Right atrium auricular region (tissue), 2 donors: ENCODE data around the gene AMN. TPM values are rescaled to one million over a fixed set of nuclear protein-coding genes. Genes with fewer than 3 reads are reported as not detected.
A peak's percentile ranks its signal among the peaks of the same experiment; 100 is the strongest.

Experiments used
- DNase-seq: peaks from one replicate; pipeline ENCODE4 v3.0.0-alpha.2; 2019; ENCODE audit warnings: low spot score
- H3K27ac ChIP-seq, 2 donors: fragments of 200-600 bp; sonication (generic); 1 replicate in 1 of 2; 2 replicates in 1 of 2; pipeline ENCODE4 v1.5.1; 2016 to 2019
- H3K27me3 ChIP-seq, 2 donors: fragments of 200-600 bp; sonication (generic); one replicate each; pipeline versions ENCODE4 v1.5.1 to v1.6.0; 2017 to 2019
- H3K36me3 ChIP-seq: fragments of 200-600 bp; sonication (generic); one replicate; pipeline ENCODE4 v1.5.1; 2016
- H3K4me1 ChIP-seq, 2 donors: fragments of 200-600 bp; sonication (generic); one replicate each; pipeline versions ENCODE4 v1.5.1 to v1.6.0; 2017 to 2019
- H3K4me3 ChIP-seq, 2 donors: fragments of 200-600 bp; sonication (generic); 1 replicate in 1 of 2; 2 replicates in 1 of 2; pipeline ENCODE4 v1.5.1; 2017 to 2019; ENCODE audit warnings: mild to moderate bottlenecking in 1 of 2, moderate library complexity in 1 of 2
- H3K9me3 ChIP-seq, 2 donors: fragments of 200-600 bp; sonication (generic); one replicate each; pipeline ENCODE4 v1.5.1; 2019
- CTCF ChIP-seq, 2 donors: fragments of 200-600 bp; sonication (generic); IDR thresholded peaks; one replicate each; pipeline ENCODE4 v1.5.1; 2019; ENCODE audit warnings: antibody characterized with exemption in 2 of 2
- total RNA-seq, 2 donors: library from RNA; depleted of rRNA; stranded (reverse); fragments of >200 nt; gene quantifications; one replicate each; pipeline ENCODE4 v1.1.0, GENCODE V29; 2016

Gene AMN
- total RNA-seq, 2 donors from 2014 or later, result 0.71 TPM; not detected in 1

- DNase-seq, result no peak
- Histone ChIP-seq H3K36me3 (peaks cover 11% of the 10 kb centered on the region), H3K27me3 (peaks cover 5 to 27% of the 10 kb centered on the region in 2 donors), H3K27ac (no peak overlapping the region), H3K4me3 (peak overlapping the region in 1 of 2 donors; percentile 53), H3K9me3 (no peaks in the 10 kb centered on the region), H3K4me1 (peaks cover 0 to 32% of the 10 kb centered on the region in 2 donors)
- TF ChIP-seq CTCF (IDR thresholded peaks at IDR 0.05), result no peak
Observed at GRCh38 chr14:102930753-102931579, 8.5 kb downstream of the AMN start.

- peaks cover 0 to 32% of the 10 kb centered on the region in 2 donors for H3K4me1 ChIP-seq
- TF ChIP-seq CTCF (IDR thresholded peaks at IDR 0.05), result no peak
- DNase-seq, result no peak
Observed at GRCh38 chr14:102931580-102932285, 9.3 kb downstream of the AMN start.

GRCh38 chr14:102932484-102933248, 10.2 kb downstream of the AMN start:
- no peak for TF ChIP-seq CTCF (IDR thresholded peaks at IDR 0.05)
- Histone ChIP-seq H3K27me3 (peaks cover 5 to 27% of the 10 kb centered on the region in 2 donors), H3K36me3 (peaks cover 23% of the 10 kb centered on the region), H3K27ac (no peak overlapping the region), H3K9me3 (no peaks in the 10 kb centered on the region), H3K4me3 (no peak overlapping the region), H3K4me1 (peaks cover 0 to 32% of the 10 kb centered on the region in 2 donors)
- DNase-seq, result no peak

More at GRCh38 chr14:102931580-102932285, 9.3 kb downstream of the AMN start:
- Histone ChIP-seq H3K9me3 (no peaks in the 10 kb centered on the region), H3K27ac (no peak overlapping the region), H3K4me3 (no peak overlapping the region), H3K27me3 (peaks cover 5 to 27% of the 10 kb centered on the region in 2 donors), H3K36me3 (peaks cover 13% of the 10 kb centered on the region)

GRCh38 chr14:102933618-102934231, 11.3 kb downstream of the AMN start:
- H3K27ac ChIP-seq, result no peak overlapping the region
- no peaks in the 10 kb centered on the region for H3K9me3 ChIP-seq
- peaks cover 29% of the 10 kb centered on the region for H3K36me3 ChIP-seq
- no peak for TF ChIP-seq CTCF (IDR thresholded peaks at IDR 0.05)
- no peak for DNase-seq
- H3K4me3 ChIP-seq, result no peak overlapping the region
- peaks cover 0 to 22% of the 10 kb centered on the region in 2 donors for H3K4me1 ChIP-seq
- peaks cover 0 to 22% of the 10 kb centered on the region in 2 donors for H3K27me3 ChIP-seq

GRCh38 chr14:102935756-102936155, 13.3 kb downstream of the AMN start:
- Histone ChIP-seq H3K9me3 (no peaks in the 10 kb centered on the region), H3K36me3 (peaks cover 45% of the 10 kb centered on the region), H3K27me3 (peaks cover 0 to 1% of the 10 kb centered on the region in 2 donors), H3K4me3 (no peak overlapping the region), H3K27ac (no peak overlapping the region), H3K4me1 (peaks cover 0 to 2% of the 10 kb centered on the region in 2 donors)
- TF ChIP-seq CTCF (IDR thresholded peaks at IDR 0.05), result no peak
- no peak for DNase-seq
